B cell (primary cell): ENCODE results near the gene TIAM1. TPM values are rescaled to one million over a fixed set of nuclear protein-coding genes. Genes with fewer than 3 reads are reported as not detected.

Experiments used
- ATAC-seq: fragments of 200-7000 bp; cut with Tn5 transposase; one replicate; pipeline ENCODE4 v1.10.0; 2021; ENCODE audit warnings: low read depth, mild to moderate bottlenecking, moderate number of reproducible peaks, moderate library complexity
- CTCF ChIA-PET: fragments of 350-600 bp; sonication (Branson Sonifier 250); formaldehyde crosslinking; loops from one replicate; lab custom pipeline; 2021; ENCODE audit warnings: antibody characterized with exemption, inconsistent platforms; lab: Charles Lee
- POLR2A ChIA-PET: fragments of 350-600 bp; sonication (Branson Sonifier 250); formaldehyde crosslinking; loops from one replicate; lab custom pipeline; 2021; ENCODE audit warnings: antibody characterized with exemption; lab: Charles Lee
- DNase-seq: peaks from one replicate; pipeline ENCODE4 v3.0.0; 2013
- H2AFZ ChIP-seq: 2 replicates; pipeline ENCODE4 v1.6.1; 2012; ENCODE audit warnings: mild to moderate bottlenecking, low read depth, low read length; ENCODE audit not compliant: insufficient read depth, poor library complexity, severe bottlenecking
- H3K27ac ChIP-seq, 2 donors: 1 replicate in 1 of 2; 2 replicates in 1 of 2; pipeline ENCODE4 v1.5.1; 2012 to 2013; ENCODE audit warnings: low read length in 2 of 2, mild to moderate bottlenecking in 2 of 2, moderate library complexity in 1 of 2
- H3K27me3 ChIP-seq, 4 experiments: fragments of 200-600 bp in 1 of 4; sonication (generic) in 1 of 4; replicated peaks in 1 of 4; 1 replicate in 2 of 4; 2 replicates in 2 of 4; pipeline versions ENCODE4 v1.6.1 to v1.7.0; 2013 to 2016; ENCODE audit warnings: low read length in 3 of 4, mild to moderate bottlenecking in 2 of 4, mixed read lengths in 1 of 4, moderate library complexity in 1 of 4; ENCODE audit not compliant: insufficient read depth in 4 of 4, control insufficient read depth in 3 of 4; ENCODE audit errors: control extremely low read depth in 1 of 4
- H3K36me3 ChIP-seq, 2 experiments: replicated peaks in 1 of 2; 1 replicate in 1 of 2; 2 replicates in 1 of 2; pipeline versions ENCODE4 v1.6.1 to v1.7.1; 2013; ENCODE audit warnings: low read length in 1 of 2; ENCODE audit not compliant: insufficient read depth in 2 of 2, control insufficient read depth in 1 of 2; ENCODE audit errors: control extremely low read depth in 1 of 2, extremely low read depth in 1 of 2
- H3K4me1 ChIP-seq, 2 donors: fragments of 200-600 bp in 1 of 2; sonication (generic) in 1 of 2; 1 replicate in 1 of 2; 2 replicates in 1 of 2; pipeline versions ENCODE4 v1.5.1 to v1.6.1; 2013 to 2017; ENCODE audit warnings: low read length in 2 of 2; ENCODE audit not compliant: control insufficient read depth in 2 of 2, insufficient read depth in 2 of 2
- H3K4me2 ChIP-seq: replicated peaks from 2 replicates; pipeline ENCODE3; 2012; ENCODE audit warnings: mild to moderate bottlenecking, low read depth, low read length; ENCODE audit not compliant: poor library complexity, severe bottlenecking
- H3K4me3 ChIP-seq, 5 experiments: fragments of 200-600 bp in 1 of 5; sonication (generic) in 1 of 5; 1 replicate in 3 of 5; 2 replicates in 2 of 5; pipeline versions ENCODE4 v1.5.1 to v1.7.0; 2011 to 2016; ENCODE audit warnings: low read length in 4 of 5, mild to moderate bottlenecking in 4 of 5, low read depth in 2 of 5, control low read depth in 1 of 5, moderate library complexity in 1 of 5; ENCODE audit not compliant: insufficient read depth in 1 of 5; ENCODE audit errors: control extremely low read depth in 1 of 5, extremely low read depth in 1 of 5
- H3K79me2 ChIP-seq: fragments of 200-600 bp; sonication (generic); one replicate; pipeline ENCODE4 v1.6.0; 2016; ENCODE audit warnings: low read length; ENCODE audit not compliant: control insufficient read depth, insufficient read depth
- H3K9ac ChIP-seq: fragments of 200-600 bp; sonication (generic); 2 replicates; pipeline ENCODE4 v1.6.1; 2017; ENCODE audit warnings: mild to moderate bottlenecking, low read length, moderate library complexity
- H3K9me3 ChIP-seq, 3 donors: one replicate each; pipeline versions ENCODE4 v1.6.1 to v1.7.1; 2013; ENCODE audit warnings: low read length in 2 of 3; ENCODE audit not compliant: control insufficient read depth in 2 of 3, insufficient read depth in 1 of 3; ENCODE audit errors: control extremely low read depth in 1 of 3
- H4K20me1 ChIP-seq: 2 replicates; pipeline ENCODE4 v1.6.0; 2012; ENCODE audit warnings: mild to moderate bottlenecking, low read length; ENCODE audit not compliant: insufficient read depth, control insufficient read depth, poor library complexity, severe bottlenecking
- H3K27ac Mint-ChIP-seq: one replicate; pipeline ENCODE4 v1.8.0; 2021; ENCODE audit warnings: mixed read lengths
- H3K27me3 Mint-ChIP-seq: one replicate; pipeline ENCODE4 v1.8.0; 2021; ENCODE audit warnings: mixed read lengths
- H3K4me1 Mint-ChIP-seq: one replicate; pipeline ENCODE4 v1.8.0; 2021; ENCODE audit warnings: mixed read lengths
- H3K4me3 Mint-ChIP-seq: one replicate; pipeline ENCODE4 v1.8.0; 2021; ENCODE audit warnings: mixed read lengths
- H3K9me3 Mint-ChIP-seq: one replicate; pipeline ENCODE4 v1.8.0; 2022; ENCODE audit warnings: mixed read lengths; ENCODE audit not compliant: insufficient read depth
- CTCF ChIP-seq: fragments of 200-600 bp; IDR thresholded peaks from one replicate; pipeline ENCODE4 v1.8.0; 2022; ENCODE audit warnings: antibody characterized with exemption, mild to moderate bottlenecking
- EZH2 ChIP-seq: IDR thresholded peaks from 2 replicates; pipeline ENCODE4 v1.6.1; 2012; ENCODE audit warnings: borderline replicate concordance, low read depth, mild to moderate bottlenecking, moderate library complexity, low read length; ENCODE audit not compliant: insufficient read depth, poor library complexity, severe bottlenecking
- WGBS: methylation state at CpG from one replicate; pipeline ENCODE4 v1.1.5; 2013; ENCODE audit warnings: missing lambda C conversion rate; ENCODE audit not compliant: insufficient coverage; 5-methylcytosine and 5-hydroxymethylcytosine counted together
- intact Hi-C: fragments of 100-400 bp; cut with micrococcal nuclease; formaldehyde crosslinking; loops from one replicate; pipeline ENCODE4 v1.10.0; 2022
- polyA plus RNA-seq: library from polyadenylated mRNA; depleted of rRNA; stranded (reverse); fragments of >200 nt; gene quantifications from 2 replicates; pipeline ENCODE4 v1.2.3, GENCODE V29; 2012
- total RNA-seq, 2 donors: library from RNA; stranded (reverse); fragments of 120-200 nt in 1 of 2; gene quantifications; 1 replicate in 1 of 2; 2 replicates in 1 of 2; pipeline versions ENCODE4 v1.2.3 to v1.2.4, GENCODE V29; 2013 to 2022

Gene TIAM1
- total and polyA plus RNA-seq, 2 donors (not counting 1 experiment from before 2014, with no cell fraction given) = 0.51 to 1.0 TPM

- intact Hi-C loops = no loop called here
- Histone ChIP-seq H3K36me3 (no peaks in the 10 kb centered on the region), H2AFZ (no peak overlapping the region), H3K9me3 (no peaks in the 10 kb centered on the region), H4K20me1 (no peaks in the 10 kb centered on the region), H3K9ac (no peak overlapping the region), H3K27me3 (no peaks in the 10 kb centered on the region), H3K4me2 (no peak overlapping the region), H3K4me1 (peaks cover 0 to 9% of the 10 kb centered on the region in 2 donors), H3K27ac (no peak overlapping the region), H3K79me2 (no peaks in the 10 kb centered on the region), H3K4me3 (no peak overlapping the region)
- H3K27ac Mint-ChIP-seq = no peak overlapping the region
- no peaks in the 10 kb centered on the region for H3K9me3 Mint-ChIP-seq
- POLR2A ChIA-PET = no interaction called here
- no peak for DNase-seq
- ATAC-seq = no peak
- WGBS = 100% methylated on average over 5 of the region's 6 CpGs
- H3K4me3 Mint-ChIP-seq = no peak overlapping the region
- TF ChIP-seq CTCF (no peak), EZH2 (no peak)
- H3K4me1 Mint-ChIP-seq = peaks cover 14% of the 10 kb centered on the region
- no peaks in the 10 kb centered on the region for H3K27me3 Mint-ChIP-seq
- CTCF ChIA-PET = no interaction called here
These were observed 171.7 kb downstream of the TIAM1 start for GRCh38 chr21:31172328-31172727.

GRCh38 chr21:31164713-31165694 is 179.1 kb downstream of the TIAM1 start:
- Mint-ChIP-seq H3K4me3 (no peak overlapping the region), H3K9me3 (no peaks in the 10 kb centered on the region), H3K4me1 (no peaks in the 10 kb centered on the region), H3K27ac (no peak overlapping the region), H3K27me3 (no peaks in the 10 kb centered on the region)
- ATAC-seq (no peak), DNase-seq (no peak)
- intact Hi-C loops = no loop called here
- no peaks in the 10 kb centered on the region for H3K27me3 ChIP-seq
- no peak overlapping the region for H3K27ac ChIP-seq
- H2AFZ ChIP-seq = no peak overlapping the region
- H3K36me3 ChIP-seq = no peaks in the 10 kb centered on the region
- no peaks in the 10 kb centered on the region for H3K9me3 ChIP-seq
- CTCF ChIA-PET = no interaction called here
- no peaks in the 10 kb centered on the region for H4K20me1 ChIP-seq
- POLR2A ChIA-PET = no interaction called here
- H3K4me1 ChIP-seq = no peaks in the 10 kb centered on the region
- no peak overlapping the region for H3K4me2 ChIP-seq
- TF ChIP-seq EZH2 (no peak), CTCF (no peak)
- H3K9ac ChIP-seq = no peak overlapping the region
- H3K79me2 ChIP-seq = no peaks in the 10 kb centered on the region
- WGBS = 100% methylated on average over 3 of the region's 8 CpGs
- H3K4me3 ChIP-seq = no peak overlapping the region
